Measurements from ENCODE around the gene POFUT1.
"Not testable (repeated sequence)": the region's sequence is repeated elsewhere in the genome, so short reads cannot be mapped to it uniquely, and the experiment has no call there.

POFUT1 gene

DNA sequence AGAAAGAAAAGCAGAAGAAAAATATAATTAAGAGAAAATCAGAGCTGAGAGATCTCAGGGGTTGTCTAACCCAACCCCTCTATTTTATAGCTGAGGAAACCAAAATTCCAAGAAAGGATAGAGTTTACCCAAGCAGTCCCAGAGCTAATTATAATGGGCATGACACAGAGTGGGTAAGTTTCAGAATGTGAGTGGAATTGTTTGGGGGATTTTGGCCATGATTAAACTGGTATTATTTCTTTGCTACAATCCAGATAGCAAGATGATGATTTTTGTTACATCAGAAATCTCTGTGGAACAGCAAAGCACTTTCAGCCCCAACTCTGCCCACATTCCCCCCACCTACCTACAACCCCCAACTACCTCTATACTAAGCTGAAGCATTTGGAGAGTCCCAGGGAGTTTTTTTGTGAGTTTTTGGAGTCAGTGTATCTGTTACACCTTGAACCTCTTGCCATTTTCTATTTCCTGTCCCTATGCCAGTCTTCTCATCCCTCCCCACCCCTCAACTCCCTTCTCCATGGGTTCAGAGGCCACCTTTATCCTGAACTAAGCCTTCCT is 24.7 kb downstream of the POFUT1 start:
- DNase-seq (ENCODE audit: low read depth in 1 of 2, low spot score in 1 of 2) = peak in 1 of 2 donors; percentile 33

DNA sequence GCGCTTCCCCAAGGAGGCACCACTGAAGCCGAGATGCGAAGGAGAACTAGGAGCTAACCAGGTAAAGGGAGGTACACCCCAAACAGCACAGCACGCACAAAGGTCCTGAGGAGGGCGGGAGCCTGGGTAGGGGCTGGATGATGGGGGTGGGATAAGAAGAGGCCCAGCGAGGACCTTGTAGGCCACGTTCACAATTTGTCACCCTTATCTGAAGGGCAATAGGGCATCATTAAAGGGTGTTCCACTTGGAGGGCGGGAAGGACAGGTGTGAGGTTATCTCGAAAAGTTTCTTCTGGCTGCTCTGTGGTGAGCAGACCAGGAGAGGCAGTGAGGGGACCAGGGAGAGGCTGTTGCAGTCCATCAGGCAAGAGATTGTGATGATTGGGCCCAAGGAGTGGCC is 25.6 kb downstream of the POFUT1 start:
- DNase-seq (ENCODE audit: low read depth in 1 of 2, low spot score in 1 of 2) = no peak

DNA sequence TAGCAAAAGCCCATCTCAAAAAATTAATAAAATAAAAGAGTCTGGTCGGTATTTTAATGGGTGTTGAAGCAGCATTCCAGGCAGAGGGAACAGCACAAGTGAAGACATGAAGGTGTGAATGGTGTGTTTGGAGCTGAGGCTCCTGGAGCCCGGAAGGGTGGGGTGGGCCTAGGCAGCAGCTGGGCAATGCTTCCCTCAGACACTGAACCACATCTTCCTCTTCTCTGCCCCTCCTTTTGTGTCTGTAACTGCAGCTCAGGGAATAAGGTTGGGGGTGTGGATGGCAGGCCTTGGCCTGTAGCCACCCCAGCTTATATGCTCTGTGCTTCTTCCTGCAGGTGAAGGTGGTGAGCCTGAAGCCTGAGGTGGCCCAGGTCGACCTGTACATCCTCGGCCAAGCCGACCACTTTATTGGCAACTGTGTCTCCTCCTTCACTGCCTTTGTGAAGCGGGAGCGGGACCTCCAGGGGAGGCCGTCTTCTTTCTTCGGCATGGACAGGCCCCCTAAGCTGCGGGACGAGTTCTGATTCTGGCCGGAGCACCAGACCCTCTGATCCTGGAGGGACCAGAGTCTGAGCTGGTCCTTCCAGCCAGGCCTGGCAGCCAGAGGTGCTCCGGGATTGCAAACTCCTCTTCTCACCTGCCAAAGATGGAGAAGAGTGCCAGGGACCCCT is 26.6 kb downstream of the POFUT1 start:
- DNase-seq (ENCODE audit: low read depth in 1 of 2, low spot score in 1 of 2) = no peak

DNA sequence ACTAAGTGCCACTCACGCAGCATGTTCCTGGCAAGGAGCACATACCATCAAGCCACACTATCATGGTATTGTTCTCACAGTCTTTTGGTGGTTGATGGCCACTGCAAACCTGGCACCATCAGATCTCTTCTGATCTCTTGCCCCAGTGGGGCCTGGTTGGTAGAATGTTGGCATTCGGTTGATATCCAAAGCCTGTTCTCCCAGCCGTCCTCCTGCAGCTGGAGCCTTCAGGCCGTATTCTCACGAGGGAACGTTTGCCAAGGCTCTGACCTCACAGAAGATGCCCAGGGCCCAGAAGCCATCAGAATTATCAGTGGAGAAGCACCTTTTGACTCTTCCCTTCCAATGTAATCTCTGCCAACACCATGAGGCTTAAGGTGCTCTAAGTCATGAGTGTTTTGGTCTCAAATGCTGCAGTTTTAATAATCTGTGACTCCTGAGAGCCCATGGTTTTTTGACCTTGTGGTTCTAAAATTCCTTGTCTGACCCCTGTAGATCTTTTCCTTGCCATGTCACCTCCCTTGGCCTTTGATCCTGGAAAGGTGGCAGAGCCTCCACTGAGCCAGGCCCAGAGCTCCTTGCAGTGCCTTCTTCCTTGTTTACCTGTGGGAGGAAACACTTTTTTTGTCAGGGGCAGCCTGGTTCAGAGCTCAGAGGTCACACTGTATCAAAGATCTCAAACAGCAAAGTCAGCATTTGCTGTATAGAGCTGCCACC is 27.8 kb downstream of the POFUT1 start:
- no peak for DNase-seq (ENCODE audit: low read depth in 1 of 2, low spot score in 1 of 2)

DNA sequence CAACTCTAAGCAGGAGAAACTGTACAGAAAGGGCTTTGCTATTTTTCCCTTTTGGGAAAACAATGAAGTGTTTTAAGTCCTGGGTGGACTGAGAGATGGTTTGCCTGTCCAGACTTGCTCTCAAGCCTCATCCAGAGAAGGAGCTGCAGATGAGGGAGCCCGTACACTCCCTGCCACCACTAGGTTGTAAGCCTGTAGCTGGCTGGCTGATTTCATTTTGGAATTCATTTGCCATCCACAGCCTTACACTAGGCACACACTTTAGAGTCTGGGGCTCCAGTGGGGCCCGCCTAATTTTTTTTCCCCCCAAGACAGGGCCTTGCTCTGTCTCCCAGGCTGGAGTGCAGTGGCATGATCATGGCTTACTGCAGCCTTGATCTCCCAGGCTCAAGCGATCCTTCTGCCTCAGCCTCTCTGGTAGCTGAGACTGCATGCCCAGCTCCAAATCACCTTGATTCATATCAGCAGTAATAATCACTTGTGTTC is 28.4 kb downstream of the POFUT1 start:
- DNase-seq (ENCODE audit: low read depth in 1 of 2, low spot score in 1 of 2) = no peak

DNA sequence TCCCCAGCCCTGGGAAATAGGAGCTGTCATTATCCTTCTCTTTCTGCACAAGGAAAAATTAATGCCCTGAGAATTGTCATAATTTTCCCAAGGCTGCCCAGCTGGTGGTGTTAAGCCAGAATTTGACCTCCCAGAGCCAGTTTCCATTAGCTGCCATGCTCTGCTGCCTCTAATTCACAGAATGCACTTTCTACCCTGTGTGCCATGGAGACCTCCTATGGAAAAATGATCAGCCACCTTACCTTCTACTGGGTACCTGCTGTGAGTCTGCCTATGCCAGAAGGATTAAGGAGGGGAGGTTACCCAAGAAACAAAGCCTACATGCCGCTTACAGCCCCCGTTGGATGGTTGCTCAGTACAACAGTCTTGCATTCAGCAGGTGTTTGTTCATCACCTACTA is 29.1 kb downstream of the POFUT1 start:
- no peak for DNase-seq (ENCODE audit: low read depth in 1 of 2, low spot score in 1 of 2)

DNA sequence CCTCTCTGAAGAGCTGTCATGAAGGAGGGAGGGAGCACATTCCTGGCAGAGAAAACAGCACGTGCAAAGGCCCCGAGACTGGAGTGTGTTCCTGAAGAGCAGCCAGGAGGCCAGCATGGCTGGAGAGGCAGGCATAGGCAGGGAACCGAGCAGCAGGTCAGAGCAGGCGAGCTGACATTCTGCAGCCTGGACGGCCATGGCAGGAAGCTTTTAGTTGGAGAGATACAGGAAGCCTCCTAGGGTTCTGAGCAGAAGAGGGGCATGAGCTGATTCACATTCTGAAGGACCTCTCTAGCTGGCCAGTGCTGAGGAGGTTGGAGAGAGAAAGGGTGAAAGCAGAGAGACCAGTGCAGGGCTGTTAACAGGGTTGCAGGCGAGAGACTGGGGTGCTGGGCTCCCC is 29.7 kb downstream of the POFUT1 start:
- DNase-seq (ENCODE audit: low read depth in 1 of 2, low spot score in 1 of 2) = no peak

DNA sequence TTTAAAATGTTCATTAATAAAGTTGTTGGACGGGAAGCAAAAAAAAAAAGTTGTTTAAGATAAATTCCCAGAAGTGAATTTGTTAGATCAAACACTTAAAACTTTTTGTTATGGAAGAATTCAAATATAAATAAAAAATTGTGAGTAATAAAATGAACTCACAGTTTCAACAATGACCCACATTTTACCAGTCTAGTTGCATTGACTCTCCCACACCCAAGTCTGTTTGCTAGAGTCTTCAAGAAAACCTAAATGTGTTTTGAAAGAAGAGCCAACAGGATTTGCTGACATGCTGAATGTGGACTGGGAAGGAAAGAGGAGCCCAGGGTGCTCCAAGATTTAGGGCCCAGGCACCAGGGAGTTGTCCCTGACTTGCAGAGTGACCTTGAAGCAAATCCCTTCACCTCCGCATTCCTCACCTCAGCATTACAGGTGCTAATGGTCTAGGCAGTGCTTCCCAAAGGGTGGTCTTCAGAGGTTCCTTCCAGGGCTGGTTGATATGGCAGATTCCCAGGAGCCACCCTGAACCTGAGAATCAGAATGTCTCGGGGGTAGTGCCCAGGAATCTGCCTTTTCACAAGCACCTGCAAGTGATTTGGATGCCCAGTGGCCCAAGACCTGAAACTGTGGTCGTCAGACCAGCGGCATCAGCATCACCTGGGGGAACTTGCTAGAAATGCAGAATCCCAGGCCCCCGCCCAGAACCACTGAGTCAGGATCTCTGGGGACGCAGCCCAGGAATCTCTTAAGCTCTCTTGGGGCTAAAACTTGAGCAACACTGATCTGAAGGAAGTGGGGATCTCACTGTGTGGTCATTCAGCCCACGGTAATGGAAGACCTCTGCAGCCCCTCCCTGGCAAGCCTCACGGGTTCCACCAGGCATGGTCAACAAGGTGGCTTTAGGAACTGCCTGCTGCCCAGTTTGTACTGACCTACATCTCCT is 31.1 kb downstream of the POFUT1 start:
- DNase-seq (ENCODE audit: low read depth in 1 of 2, low spot score in 1 of 2) = no peak

DNA sequence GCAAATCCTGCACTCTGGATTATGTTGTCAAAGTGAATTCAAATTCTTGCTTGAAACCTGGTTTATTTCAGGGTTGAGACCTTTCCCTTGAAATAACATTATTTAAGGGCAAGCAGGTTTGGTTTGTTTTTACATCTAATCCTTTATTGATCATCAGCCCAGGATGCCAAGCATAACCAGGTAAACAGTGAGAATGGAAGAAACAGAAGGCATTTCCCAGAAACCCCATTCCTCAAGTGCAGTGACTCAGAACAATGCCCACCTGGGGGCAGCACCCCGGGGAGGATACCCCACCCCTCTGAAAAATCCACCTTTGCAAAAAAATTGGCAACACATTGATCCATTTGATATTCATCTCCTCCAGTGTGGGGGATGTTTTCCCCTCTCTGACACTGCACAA is 32.5 kb downstream of the POFUT1 start:
- no peak for DNase-seq (ENCODE audit: low read depth in 1 of 2, low spot score in 1 of 2)

DNA sequence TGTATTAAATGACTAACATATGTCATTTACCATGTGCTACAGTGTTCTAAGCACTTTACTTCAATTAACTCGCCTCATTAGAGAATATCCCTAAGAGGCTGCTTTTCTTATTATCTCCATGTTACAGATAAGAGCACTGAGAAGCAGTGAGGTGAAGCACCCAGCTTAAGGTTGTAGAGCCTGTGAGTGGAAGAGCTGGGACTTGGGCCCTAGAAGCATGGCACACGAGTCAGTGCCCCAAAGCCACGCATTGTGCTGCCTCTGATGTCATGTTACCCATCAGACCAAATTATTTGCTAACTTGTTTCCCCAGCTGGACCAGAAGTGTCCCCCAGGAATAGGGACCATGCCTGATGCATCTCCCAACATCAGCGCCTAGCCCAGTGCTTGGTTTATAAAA is 34.1 kb downstream of the POFUT1 start:
- no peak for DNase-seq (ENCODE audit: low read depth in 1 of 2, low spot score in 1 of 2)

DNA sequence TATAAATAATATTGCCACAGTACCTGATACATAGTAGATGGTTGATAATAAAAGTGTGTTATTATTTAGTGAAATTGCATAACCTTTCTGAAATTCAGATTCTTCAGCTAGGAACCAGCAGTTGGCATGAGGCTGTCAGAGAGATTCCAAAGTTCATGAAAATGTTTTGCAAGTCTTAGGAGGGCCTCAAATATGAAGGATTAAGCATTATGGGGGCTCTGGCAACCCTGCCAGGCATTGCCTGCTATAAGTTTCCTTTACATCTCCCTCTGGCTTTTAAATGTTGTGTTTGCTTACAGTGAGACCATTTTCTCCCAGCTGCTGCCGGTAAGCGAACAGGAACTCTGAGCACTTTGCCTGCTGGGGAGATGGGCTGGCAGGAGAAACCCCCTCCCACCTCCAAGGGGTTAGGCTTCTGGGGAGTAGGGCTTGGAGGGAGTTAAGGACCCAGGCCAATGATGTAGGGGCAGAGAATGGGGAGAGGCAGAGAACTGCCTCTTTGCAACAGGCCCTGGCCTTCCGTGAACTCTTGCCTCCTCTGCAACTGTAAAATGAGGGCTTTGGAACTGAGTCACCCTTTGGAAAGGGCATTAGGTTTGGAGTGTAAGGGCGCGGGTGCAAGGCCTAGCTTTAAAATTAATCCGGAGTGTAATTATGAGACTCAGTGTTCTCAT is 36.6 kb downstream of the POFUT1 start:
- DNase-seq (ENCODE audit: low read depth in 1 of 2, low spot score in 1 of 2) = no peak

DNA sequence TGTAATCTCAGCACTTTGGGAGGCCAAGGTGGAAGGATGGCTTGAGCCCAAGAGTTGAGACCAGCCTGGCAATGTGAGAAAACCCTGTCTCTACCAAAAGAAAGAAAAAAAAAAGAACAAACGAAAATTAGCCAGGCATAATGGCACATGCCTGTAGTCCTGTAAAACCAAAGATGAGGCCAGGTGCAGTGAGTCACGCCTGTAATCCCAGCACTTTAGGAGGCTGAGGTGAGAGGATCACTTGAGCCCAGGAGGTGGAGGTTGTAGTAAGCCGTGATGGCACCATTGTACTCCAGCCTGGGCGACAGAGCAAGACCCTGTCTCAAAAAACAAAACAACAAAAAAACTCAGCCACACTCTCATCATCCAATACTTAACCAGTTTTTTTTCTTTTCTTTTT is 37.3 kb downstream of the POFUT1 start:
- DNase-seq (ENCODE audit: low read depth in 1 of 2, low spot score in 1 of 2) = no peak

DNA sequence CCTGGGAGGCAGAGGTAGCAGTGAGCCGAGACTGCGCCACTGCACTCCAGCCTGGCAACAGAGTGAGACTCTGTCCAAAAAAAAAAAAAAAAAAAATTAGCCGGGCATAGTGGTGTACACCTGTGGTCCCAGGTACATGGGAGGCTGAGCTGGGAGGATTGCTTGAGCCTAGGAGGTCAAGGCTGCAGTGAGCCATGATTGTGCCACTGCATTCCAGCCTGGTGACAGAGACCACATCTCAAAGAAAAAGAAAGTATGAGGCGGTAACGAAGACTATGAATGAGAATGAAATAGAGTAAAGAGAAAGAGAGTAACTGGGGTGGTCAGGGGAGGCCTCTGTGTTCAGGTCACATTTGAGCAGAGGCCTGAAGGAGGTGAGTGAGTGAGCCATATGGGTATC is 38.5 kb downstream of the POFUT1 start:
- not testable (repeated sequence) for DNase-seq (ENCODE audit: low read depth in 1 of 2, low spot score in 1 of 2)

DNA sequence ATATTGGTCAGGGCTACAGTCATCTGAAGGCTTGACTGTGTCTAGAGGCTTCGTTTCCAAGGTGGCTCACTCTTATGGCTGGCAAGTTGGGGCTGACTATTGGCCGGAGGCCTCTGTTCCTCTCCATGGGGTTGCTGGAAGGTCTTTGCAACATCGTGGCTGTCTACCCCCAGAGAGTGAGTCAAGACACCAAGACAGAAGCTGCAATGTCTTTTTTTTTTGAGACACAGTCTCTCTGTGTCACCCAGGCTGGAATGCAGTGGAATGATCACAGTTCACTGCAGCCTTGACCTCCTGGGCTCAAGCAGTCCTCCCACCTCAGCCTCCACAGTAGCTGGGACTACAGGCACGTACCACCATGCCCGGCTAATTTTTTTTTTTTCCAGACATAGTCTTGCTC is 40.4 kb downstream of the POFUT1 start:
- DNase-seq (ENCODE audit: low read depth in 1 of 2, low spot score in 1 of 2) = no peak

DNA sequence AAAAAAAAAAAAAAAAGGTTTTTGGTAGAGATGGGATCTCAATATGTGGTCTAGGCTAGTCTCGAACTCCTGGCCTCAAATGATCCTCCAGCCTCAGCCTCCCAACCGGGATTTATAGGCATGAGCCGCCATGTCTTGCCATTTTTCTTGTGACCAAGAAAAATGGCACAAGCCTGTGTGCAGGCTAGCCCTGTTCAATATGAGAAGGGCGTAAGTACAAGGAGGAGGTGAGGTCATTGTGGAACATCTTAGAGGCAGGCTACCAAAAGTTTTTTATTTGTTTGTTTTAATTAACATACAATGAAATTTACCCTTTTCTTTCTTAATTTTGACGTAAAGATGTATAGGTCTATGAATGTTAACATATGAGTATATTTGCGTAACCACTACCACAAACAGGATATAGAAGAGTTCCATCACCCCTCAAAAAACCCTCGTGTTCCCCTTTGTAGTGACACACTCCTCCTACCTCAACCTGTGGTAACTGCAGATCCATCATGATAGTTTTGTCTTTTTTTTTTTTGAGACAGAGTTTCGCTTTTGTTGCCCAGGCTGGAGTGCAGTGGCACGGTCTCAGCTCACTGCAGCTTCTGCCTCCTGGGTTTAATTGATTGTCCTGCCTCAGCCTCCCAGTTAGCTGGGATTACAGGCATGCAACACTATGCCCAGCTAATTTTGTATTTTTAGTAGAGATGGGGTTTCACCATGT is 41.5 kb downstream of the POFUT1 start:
- peak in 1 of 2 donors; percentile 40 for DNase-seq (ENCODE audit: low read depth in 1 of 2, low spot score in 1 of 2)

DNA sequence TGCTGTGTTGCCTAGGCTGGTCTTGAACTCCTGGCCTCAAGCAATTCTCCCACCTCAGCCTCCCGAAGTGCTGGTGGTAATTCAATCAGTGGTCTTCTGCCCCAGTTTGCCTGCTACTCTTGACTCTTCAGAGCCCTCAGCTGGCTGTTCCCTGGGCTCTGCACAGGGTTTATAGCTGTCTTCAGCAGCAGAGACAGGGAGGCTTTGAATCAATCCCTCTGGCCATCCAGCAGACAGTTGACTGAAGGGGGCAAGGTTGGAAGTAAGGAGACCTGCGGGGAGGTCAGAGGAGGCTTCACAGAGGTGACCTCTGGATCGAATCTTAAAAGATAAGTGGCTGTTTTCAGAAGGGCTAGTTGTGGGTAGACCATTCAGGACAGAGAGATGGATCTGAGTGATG is 43.8 kb downstream of the POFUT1 start:
- DNase-seq (ENCODE audit: low read depth in 1 of 2, low spot score in 1 of 2) = no peak

DNA sequence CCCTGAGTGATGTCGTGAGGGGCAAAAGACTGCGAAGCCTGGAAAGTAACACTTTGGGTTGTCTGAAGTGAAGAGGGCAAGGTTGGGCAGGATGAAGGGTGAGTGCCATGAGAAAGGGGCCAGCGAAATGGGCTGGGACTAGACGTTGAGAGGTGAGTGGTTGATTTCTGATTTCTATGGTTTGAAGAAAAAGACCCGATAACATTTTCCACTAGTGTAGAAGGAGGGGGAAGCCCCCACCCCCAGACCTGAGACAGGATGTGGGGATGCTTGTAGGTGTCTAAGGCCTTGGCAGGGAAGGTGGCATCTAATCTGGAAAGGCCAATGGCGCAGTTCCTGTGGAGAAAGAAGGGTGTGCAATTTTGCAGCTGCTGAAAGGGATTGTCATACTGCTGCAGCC is 44.5 kb downstream of the POFUT1 start:
- peak; percentile 68 to 82 for DNase-seq (ENCODE audit: low read depth in 1 of 2, low spot score in 1 of 2)

DNA sequence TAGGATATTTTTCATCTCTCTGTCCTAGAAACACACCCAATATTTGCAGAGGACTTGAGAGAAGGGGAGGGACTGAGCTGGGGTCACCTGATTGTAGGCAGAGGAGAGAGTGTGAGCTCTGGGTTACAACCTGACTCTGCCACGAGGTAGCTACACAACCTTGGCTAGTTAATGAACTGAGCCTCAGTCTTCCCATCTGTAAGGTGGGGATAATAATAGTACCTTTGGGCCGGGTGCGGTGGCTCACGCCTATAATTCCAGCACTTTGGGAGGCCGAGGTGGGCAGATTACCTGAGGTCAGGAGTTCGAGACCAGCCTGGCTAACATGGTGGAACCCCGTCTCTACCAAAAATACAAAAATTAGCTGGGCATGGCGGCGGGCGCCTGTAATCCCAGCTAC is 53.3 kb downstream of the POFUT1 start:
- DNase-seq (ENCODE audit: low read depth in 1 of 2, low spot score in 1 of 2) = not testable (repeated sequence)

DNA sequence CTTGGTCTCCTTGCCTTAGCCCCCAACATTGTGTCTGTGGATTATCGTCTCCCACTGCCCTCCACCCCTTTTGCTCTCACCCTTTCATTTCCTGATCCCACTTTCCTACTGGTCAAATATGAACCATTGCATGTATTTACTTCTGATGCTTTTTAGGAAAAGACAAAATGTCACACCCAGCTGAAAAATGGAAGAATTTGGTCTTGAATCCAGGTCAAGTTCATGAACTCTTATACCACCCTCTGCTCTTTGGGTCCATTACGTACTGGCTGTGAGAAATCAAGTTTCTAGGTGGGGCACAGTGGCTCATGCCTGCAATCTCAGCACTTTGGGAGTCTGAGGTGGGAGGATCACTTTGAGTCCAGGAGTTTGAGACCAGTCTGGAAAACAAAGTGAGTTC is 54.0 kb downstream of the POFUT1 start:
- DNase-seq (ENCODE audit: low read depth in 1 of 2, low spot score in 1 of 2) = no peak

DNA sequence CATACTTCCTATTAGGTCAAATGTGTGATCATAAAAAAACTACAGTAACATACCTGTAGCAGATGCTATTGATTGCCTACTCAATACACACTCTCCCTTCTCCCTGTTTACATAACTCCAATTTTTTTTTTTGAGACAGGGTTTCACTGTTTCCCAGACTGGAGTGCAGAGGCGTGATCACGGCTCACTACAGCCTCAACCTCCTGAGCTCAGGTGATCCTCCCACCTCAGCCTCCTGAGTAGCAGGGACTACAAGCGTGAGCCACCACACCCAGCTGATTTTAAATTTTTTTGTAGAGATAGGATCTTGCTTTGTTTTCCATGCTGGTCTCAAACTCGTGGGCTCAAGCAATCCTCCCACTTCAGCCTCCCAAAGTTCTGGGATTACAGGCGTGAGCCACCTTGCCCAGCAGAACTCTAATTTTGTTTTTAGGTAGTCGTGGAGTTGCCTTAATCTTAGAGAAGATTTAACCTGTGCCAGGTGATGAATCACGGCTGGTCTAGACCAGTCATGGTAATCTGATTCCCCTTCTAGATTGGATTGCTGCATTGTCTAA is 55.8 kb downstream of the POFUT1 start:
- no peak for DNase-seq (ENCODE audit: low read depth in 1 of 2, low spot score in 1 of 2)
